ENCODE measurements around the gene BZW2.
A peak's percentile ranks its signal among the peaks of the same experiment; 100 is the strongest.
"Not testable (repeated sequence)": the region's sequence is repeated elsewhere in the genome, so short reads cannot be mapped to it uniquely, and the experiment has no call there.

The BZW2 gene

GRCh38 chr7:16675277-16675676 lies 29.3 kb downstream of the BZW2 start:
- Mint-ChIP-seq H3K36me3 (ENCODE audit: low read depth) (peaks cover 66% of the 10 kb centered on the region), H3K27ac (no peak overlapping the region), H3K4me1 (peaks cover 12% of the 10 kb centered on the region), H3K9me3 (peaks cover under 1% of the 10 kb centered on the region), H3K27me3 (no peaks in the 10 kb centered on the region), H3K4me3 (no peak overlapping the region)
- DNase-seq (no peak), ATAC-seq (no peak)

GRCh38 chr7:16677978-16678494 lies 32.1 kb downstream of the BZW2 start:
- Mint-ChIP-seq H3K9me3 (no peaks in the 10 kb centered on the region), H3K27ac (no peak overlapping the region), H3K27me3 (no peaks in the 10 kb centered on the region), H3K4me3 (no peak overlapping the region), H3K4me1 (peaks cover 3% of the 10 kb centered on the region), H3K36me3 (ENCODE audit: low read depth) (peaks cover 63% of the 10 kb centered on the region)
- no peak for DNase-seq
- ATAC-seq: no peak

DNA sequence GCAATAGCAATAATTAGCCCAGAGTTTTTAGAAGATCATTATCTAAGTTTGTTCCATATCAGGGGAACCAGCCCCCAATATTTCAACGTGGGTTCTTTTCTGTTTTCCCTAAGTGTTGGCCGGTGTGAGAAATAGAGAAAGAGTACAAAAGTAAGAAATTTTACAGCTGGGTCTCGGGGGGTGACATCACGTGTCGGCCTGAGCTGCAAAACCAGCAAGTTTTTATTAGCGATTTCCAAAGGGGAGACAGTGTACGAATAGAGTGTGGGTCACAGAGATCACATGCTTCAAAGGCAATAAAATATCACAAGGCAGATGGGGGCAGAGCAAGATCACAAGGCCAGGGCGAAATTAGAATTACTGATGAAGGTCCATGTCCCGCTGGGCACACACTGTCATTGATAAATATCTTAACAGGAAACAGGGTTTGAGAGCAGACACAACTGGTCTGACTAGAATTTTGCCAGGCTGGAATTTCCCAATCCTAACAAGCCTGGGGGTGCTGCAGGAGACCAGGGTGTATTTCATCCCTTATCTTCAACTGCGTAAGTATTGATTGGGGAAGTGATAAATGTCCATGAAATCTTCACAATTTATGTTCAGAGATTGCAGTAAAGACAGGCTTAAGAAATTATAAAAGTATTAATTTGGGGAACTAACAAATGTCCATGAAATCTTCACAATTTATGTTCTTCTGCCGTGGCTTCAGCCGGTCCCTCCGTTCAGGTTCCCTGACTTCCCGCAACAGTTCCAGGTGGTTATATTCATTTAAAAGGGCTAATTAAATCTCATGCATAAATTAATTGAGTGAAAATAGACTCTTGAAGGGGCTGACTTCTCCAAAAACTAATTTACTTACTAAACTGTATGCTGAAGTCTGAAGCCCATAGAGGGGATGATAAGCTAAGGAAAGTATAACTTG lies 32.9 kb downstream of the BZW2 start:
- H3K9me3 Mint-ChIP-seq, ATAC-seq, H3K4me3 Mint-ChIP-seq, H3K27me3 Mint-ChIP-seq, H3K4me1 Mint-ChIP-seq, DNase-seq, H3K27ac Mint-ChIP-seq: not testable (repeated sequence)
- H3K36me3 Mint-ChIP-seq (ENCODE audit: low read depth): peaks cover 66% of the 10 kb centered on the region

- H3K27me3 Mint-ChIP-seq: no peaks in the 10 kb centered on the region
- peaks cover 19% of the 10 kb centered on the region for H3K4me1 Mint-ChIP-seq
- H3K9me3 Mint-ChIP-seq: no peaks in the 10 kb centered on the region
- H3K36me3 Mint-ChIP-seq (ENCODE audit: low read depth): peaks cover 68% of the 10 kb centered on the region
- peak overlapping the region; percentile 72 for H3K27ac Mint-ChIP-seq
- ATAC-seq (peak; percentile 24), DNase-seq (no peak)
- H3K4me3 Mint-ChIP-seq: no peak overlapping the region
Measured at GRCh38 chr7:16684935-16685334, 39.0 kb downstream of the BZW2 start.

GRCh38 chr7:16685535-16685934 lies 39.6 kb downstream of the BZW2 start:
- ATAC-seq (no peak), DNase-seq (no peak)
- Mint-ChIP-seq H3K4me1 (peaks cover 19% of the 10 kb centered on the region), H3K27ac (peak overlapping the region; percentile 69), H3K36me3 (ENCODE audit: low read depth) (peaks cover 63% of the 10 kb centered on the region), H3K27me3 (no peaks in the 10 kb centered on the region), H3K4me3 (no peak overlapping the region), H3K9me3 (no peaks in the 10 kb centered on the region)

- H3K9me3 Mint-ChIP-seq: no peaks in the 10 kb centered on the region
- DNase-seq (no peak), ATAC-seq (peak; percentile 59)
- H3K27ac Mint-ChIP-seq: no peak overlapping the region
- peaks cover 17% of the 10 kb centered on the region for H3K4me1 Mint-ChIP-seq
- H3K27me3 Mint-ChIP-seq: no peaks in the 10 kb centered on the region
- peaks cover 64% of the 10 kb centered on the region for H3K36me3 Mint-ChIP-seq (ENCODE audit: low read depth)
- no peak overlapping the region for H3K4me3 Mint-ChIP-seq
Measured at GRCh38 chr7:16688249-16688648, 42.3 kb downstream of the BZW2 start.

- Mint-ChIP-seq H3K4me1 (peaks cover 8% of the 10 kb centered on the region), H3K4me3 (no peak overlapping the region), H3K36me3 (ENCODE audit: low read depth) (peaks cover 61% of the 10 kb centered on the region), H3K9me3 (no peaks in the 10 kb centered on the region), H3K27ac (no peak overlapping the region), H3K27me3 (no peaks in the 10 kb centered on the region)
- DNase-seq (no peak), ATAC-seq (no peak)
Measured at GRCh38 chr7:16691241-16691640, 45.3 kb downstream of the BZW2 start.

- Mint-ChIP-seq H3K4me1 (peaks cover 6% of the 10 kb centered on the region), H3K4me3 (no peak overlapping the region), H3K27ac (peak overlapping the region; percentile 27), H3K27me3 (no peaks in the 10 kb centered on the region), H3K9me3 (no peaks in the 10 kb centered on the region), H3K36me3 (ENCODE audit: low read depth) (peaks cover 69% of the 10 kb centered on the region)
- DNase-seq (no peak), ATAC-seq (no peak)
Measured at GRCh38 chr7:16693601-16694318, 47.8 kb downstream of the BZW2 start.

GRCh38 chr7:16694806-16695205 lies 48.8 kb downstream of the BZW2 start:
- ATAC-seq: no peak
- no peaks in the 10 kb centered on the region for H3K27me3 Mint-ChIP-seq
- peaks cover 74% of the 10 kb centered on the region for H3K36me3 Mint-ChIP-seq (ENCODE audit: low read depth)

GRCh38 chr7:16695621-16696237 lies 49.7 kb downstream of the BZW2 start:
- H3K9me3 Mint-ChIP-seq: no peaks in the 10 kb centered on the region
- no peak overlapping the region for H3K4me3 Mint-ChIP-seq
- ATAC-seq (no peak), DNase-seq (no peak)
- no peak overlapping the region for H3K27ac Mint-ChIP-seq
- H3K4me1 Mint-ChIP-seq: peaks cover 6% of the 10 kb centered on the region
- H3K27me3 Mint-ChIP-seq: no peaks in the 10 kb centered on the region
- peaks cover 80% of the 10 kb centered on the region for H3K36me3 Mint-ChIP-seq (ENCODE audit: low read depth)

More at GRCh38 chr7:16694806-16695205, 48.8 kb downstream of the BZW2 start:
- Mint-ChIP-seq H3K9me3 (no peaks in the 10 kb centered on the region), H3K4me3 (no peak overlapping the region), H3K27ac (no peak overlapping the region), H3K4me1 (peaks cover 6% of the 10 kb centered on the region)
- DNase-seq: no peak

GRCh38 chr7:16697507-16698199 lies 51.7 kb downstream of the BZW2 start:
- H3K4me1 Mint-ChIP-seq: peaks cover 6% of the 10 kb centered on the region
- H3K27ac Mint-ChIP-seq: no peak overlapping the region
- H3K36me3 Mint-ChIP-seq (ENCODE audit: low read depth): peaks cover 80% of the 10 kb centered on the region
- H3K27me3 Mint-ChIP-seq: no peaks in the 10 kb centered on the region
- H3K4me3 Mint-ChIP-seq: no peak overlapping the region
- ATAC-seq (no peak), DNase-seq (no peak)
- no peaks in the 10 kb centered on the region for H3K9me3 Mint-ChIP-seq

DNA sequence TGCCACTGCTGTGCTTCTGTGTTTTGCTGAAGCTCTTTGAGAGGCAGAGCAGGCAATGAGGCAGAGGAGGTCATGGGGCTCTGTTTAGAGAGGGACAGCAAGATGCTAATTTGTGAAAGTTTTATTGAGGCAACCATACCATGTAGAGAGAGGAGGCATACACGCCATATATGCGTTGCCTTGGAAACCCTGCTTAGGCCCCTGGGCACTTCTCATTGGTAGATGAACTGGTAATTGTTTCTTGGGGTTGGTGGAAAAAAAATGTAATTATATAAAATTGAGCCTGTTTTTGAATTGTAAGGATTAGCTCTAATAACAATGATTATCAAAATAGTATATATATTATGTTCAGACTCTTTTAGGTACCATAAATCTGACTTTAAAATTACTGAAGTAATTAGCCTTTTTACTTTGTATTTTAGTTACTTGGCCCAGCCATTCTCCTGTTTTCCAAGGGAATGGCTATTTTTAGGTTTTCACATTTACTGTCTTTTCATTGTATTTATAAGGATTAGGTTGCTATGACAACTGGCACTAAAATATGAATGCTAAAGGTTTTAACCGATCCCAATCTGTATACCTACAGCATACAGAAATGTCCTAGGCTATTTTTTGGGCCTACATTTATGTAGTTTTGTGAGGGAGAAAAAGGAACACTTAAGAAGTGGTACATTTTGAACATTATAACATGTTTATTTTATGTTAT lies 52.4 kb downstream of the BZW2 start:
- ATAC-seq (no peak), DNase-seq (no peak)
- Mint-ChIP-seq H3K4me3 (no peak overlapping the region), H3K4me1 (peaks cover 4% of the 10 kb centered on the region), H3K36me3 (ENCODE audit: low read depth) (peaks cover 76% of the 10 kb centered on the region), H3K9me3 (no peaks in the 10 kb centered on the region), H3K27ac (no peak overlapping the region), H3K27me3 (no peaks in the 10 kb centered on the region)

DNA sequence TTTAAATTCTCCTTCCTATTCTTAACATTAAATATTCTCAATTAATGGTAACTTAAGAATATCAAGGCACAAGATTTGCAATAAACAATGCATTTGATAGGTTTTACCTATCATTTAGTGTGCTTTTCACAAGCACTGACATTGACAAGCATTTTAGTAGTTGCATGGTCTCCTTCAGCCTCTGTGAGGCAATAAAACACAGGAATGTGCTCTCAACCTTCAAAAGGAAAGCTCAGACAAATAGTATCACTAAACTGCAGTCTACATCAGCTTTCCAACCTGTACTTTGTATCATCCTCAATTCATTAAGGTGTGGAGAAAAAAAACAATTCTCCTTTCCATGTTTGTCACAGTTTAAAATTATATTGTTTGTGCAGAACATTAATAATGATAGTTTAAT lies 56.5 kb downstream of the BZW2 start:
- Mint-ChIP-seq H3K9me3 (no peaks in the 10 kb centered on the region), H3K36me3 (ENCODE audit: low read depth) (peaks cover 72% of the 10 kb centered on the region), H3K4me3 (no peak overlapping the region), H3K27me3 (no peaks in the 10 kb centered on the region), H3K27ac (no peak overlapping the region), H3K4me1 (peaks cover 4% of the 10 kb centered on the region)
- ATAC-seq: no peak
- no peak for DNase-seq

GRCh38 chr7:16708511-16708910 lies 62.5 kb downstream of the BZW2 start:
- Mint-ChIP-seq H3K36me3 (ENCODE audit: low read depth) (peaks cover 49% of the 10 kb centered on the region), H3K4me3 (no peak overlapping the region), H3K9me3 (peaks cover 6% of the 10 kb centered on the region), H3K27me3 (no peaks in the 10 kb centered on the region), H3K27ac (no peak overlapping the region), H3K4me1 (peaks cover 23% of the 10 kb centered on the region)
- no peak for DNase-seq
- ATAC-seq: no peak
